ENCODE measurements around the gene SEMA5A.
"Not testable (repeated sequence)": the region's sequence is repeated elsewhere in the genome, so short reads cannot be mapped to it uniquely, and the experiment has no call there.

SEMA5A gene

DNA sequence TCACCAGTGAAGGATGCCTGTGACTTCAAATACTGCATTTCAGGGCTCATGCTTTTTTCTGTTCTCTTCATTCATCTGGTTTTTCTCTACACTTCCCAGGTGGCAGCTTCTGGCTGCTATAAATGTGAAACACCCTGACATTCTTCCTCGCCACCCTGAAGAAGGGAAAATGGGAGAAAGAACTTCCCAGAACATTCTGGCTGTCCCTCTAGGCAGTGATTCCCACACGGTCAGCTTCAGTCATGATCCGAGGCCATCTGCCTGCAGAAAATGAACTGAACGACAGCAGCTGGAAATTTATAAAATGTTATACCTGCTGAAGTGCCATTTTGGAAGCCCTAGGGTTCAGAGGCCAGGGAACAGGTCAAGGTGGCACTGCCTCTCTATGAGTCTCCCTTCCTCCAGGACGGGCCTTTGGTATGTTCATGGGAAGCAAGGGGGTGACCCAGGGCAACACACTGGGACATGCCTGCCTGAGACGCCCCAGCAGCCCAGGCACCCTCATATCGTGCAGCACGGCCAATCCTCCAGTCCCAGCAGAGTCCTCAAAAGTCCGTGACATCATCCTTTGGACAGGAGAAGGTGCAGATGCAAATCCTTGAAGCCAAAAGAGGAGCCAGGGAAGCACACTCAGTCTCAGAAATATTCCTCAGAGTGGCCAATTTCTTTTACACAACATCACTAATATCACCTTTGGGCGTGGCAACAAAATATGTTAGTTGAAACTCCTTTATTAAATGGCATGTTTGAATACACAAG lies 107.1 kb downstream of the SEMA5A start:
- DNase-seq = no peak

DNA sequence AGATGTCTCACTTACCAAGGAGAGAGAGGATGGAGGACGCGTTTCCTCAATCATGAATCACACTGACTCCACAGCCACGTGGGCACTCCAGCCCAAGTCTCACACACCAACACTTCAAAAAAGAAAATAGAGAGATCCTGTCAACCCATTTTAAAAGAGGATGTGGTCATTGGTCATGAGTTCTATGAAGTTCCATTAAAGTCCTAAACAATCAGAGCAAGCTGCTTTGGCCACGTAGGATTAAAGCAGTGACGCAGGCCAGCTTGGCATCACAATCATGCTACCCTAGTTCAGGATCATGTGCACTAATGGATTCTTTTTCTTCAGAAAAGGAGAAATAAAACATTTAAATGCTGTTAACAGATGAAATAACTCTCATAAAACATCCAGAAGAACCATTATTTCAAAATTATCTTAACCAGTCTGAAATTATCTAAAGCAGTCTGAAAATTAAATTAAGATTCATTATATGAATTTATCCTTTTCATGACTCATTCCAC lies 108.1 kb downstream of the SEMA5A start:
- DNase-seq = no peak

DNA sequence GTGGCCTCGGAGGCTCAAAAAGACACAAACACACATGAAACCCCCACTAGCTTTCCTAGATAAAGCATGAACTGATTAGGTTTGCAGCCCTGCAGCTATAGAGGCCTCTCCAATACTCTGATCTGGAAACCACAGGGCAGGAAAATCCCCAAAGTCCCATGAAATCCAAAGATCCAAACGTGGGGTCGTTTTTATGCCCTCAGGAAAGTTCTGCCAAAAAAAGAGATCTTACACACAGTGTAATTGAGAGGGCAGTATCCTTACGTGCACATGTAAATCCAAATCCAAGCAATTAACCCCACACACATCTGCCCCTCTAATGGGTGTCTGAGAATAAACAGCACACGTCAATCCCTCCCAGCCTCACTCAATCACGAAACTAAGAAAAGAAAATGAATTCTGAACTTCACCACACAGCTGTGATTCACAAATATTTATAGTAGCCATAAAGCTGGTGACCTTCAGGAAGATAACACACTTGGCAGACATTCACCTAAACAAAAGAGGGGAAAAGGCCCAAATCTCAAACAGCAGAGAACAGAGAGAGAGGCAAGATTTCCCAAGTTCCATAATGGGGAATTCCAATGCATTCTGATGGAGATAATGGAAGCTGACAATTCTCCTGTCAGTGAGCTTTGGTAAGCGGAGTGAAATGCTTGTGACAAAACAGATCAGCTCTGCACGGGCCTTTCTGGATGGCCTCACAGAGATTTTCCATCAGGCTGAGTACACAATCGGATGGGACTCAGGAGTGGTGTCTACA lies 114.2 kb downstream of the SEMA5A start:
- no peak for DNase-seq

DNA sequence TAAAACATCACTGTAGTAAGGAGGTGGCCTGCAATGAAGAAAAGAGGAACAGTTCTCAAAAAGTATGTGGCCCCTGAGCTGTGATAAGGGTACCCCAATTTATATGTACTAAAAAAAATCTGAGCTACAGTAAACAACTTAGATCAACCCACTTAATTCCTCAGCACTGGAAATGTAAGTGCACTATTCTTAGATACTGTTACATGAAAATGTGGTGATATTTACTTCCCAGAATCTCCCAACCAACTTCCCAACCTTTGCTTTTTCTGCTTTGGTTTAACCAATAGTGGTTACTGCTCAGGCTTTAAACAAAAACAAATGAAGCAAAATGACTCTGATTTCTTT lies 114.8 kb downstream of the SEMA5A start:
- DNase-seq = no peak

DNA sequence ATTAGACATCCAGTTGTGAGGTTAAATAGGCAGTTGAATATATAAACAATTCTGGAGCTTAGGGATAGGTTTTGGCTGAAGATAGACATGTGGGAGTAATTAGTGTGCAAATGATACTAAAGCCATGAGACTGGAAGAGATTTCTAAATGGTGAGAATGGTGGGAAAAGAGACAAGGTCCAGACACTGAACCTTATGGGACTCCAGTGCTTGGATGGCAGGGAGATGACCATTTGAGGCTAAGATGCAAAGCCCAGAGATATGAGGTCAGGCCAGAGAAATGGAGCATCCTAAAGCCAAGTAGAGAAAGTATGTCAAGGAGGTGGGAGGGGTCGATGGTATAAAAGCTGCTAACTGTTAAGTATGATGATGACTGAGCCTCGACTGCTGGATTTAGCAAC lies 115.6 kb downstream of the SEMA5A start:
- no peak for DNase-seq

DNA sequence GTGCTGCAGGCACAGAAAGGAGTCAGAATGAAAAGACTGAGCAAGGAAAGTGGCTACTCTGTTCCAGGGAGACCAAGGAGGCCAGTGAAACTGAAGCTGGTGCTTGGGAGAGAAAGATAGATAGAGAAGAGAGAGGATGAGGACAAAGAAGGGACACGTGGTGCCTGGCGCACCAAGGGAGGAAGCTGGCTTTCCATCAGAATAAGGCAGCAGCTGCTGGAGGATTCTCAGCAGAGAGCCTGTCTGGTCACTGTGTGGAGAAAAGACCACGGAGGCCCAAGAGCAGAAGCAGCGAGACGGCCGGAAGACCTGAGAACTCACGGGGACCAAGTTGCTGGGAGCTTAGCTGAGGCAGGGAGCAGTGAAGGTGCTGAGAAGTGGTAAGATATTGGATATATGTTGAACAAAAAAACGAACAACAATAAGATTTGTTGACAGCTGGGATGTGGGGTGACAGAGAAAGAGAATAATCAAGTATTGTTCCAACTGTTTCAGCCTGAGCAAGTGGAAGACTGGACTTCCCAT lies 116.1 kb downstream of the SEMA5A start:
- DNase-seq = no peak

DNA sequence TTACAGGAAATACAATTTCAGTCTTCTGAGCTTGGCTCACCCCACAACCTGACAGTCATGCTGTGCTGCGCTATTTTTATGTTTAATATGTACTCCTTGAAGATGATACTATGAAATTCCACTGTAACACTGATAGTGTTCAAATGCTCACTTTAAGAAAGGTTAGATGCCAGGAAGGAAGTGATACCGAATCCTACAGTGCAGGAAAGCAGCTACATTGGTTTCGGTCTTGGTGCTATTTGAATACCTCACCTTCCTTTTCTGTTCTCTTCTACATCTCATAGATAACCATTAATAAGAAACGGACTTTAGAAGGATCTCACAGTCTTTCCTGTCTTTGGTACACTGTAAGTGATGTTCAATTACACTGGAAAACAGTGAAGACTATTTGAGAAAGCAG lies 117.6 kb downstream of the SEMA5A start:
- DNase-seq = no peak

DNA sequence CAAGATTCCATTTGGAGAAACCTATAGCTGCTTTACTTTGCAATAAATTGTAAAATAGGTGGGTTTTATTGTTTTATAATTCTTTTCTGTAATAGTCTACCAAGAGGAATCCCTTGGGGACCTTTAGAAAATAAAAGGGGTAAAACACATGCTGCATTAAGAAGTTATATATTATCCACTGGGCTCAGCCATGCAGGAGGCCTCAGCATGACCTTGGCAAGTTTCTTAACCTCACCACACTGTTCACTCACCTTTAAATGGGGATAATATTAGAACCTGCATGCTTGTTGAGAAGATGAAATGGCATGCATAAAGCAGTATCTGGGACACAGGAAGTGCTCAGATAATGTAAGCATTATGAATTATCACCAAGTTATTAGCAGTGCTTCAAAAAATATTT lies 120.2 kb downstream of the SEMA5A start:
- no peak for DNase-seq

DNA sequence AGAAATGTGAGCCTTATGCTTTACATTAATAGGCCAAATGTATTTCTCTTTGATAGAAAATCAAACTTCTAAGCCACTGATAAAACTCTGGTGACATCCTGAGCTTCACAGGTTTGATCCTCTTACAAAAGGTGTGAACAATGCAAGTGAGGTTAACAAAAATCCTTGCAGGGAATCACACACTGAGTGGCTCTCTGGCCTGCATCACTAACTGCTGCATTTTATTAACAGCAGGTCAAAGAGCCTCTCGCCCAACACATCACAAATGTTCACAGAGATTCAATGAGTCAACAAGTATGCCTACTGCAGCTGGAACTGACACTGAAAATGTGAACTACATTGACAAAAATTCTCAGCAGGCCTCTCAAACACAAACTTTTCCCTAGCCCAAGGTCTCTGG lies 122.3 kb downstream of the SEMA5A start:
- DNase-seq = no peak

DNA sequence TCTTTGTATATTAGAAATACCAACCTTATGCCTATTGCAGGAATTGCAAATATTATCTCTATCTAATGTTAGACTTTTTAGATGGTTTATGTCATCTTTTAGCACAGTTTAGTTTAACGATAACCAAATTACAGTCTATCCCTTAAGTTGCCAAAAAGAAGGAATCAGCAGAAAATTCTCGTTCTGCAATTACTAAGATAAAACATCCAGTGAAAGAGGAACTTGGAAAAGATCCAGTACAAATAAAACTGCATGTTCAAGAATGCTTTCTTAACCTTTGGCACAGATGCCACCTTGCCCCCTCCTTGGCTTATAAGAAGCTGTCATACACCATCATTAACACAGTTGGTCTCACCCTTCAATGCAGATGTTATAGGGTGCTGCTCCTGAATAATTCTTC lies 124.0 kb downstream of the SEMA5A start:
- no peak for DNase-seq

DNA sequence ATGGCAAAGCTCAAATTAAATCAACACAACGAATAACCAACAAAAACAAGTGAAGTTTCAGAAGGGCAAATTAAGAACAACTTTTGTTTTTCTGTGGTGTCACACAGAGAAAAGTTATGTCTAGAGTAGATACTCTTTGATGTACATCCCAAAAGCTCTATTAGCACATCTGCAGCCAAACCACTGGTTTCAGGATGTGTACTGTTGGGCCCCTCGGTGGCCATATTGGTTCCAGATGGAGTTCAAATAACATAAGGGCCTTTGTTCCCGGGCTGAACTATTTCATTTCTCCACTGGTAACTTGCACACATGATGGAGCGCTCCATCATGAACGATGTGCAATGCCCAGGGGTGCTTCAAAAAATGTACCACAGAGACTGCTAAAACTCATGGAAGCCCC lies 126.1 kb downstream of the SEMA5A start:
- no peak for DNase-seq

DNA sequence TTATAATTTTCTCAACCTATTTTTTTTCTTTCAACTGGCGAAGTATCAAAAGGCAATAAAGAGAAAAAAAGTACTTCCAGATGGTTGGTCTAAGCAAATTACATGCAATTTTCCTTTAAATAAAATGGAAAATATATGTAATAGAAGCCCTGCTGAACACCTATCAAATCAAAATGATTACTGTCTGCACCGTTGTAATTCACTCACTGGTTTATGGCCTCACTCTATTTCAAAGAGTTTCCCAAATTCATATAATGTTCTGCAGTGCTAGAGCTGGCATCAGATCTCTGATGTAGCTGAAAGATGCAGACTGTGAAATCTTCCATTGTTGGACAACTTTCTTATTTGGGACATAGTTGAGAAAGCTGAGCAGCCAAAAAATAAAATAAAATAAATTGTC lies 130.3 kb downstream of the SEMA5A start:
- DNase-seq = no peak

DNA sequence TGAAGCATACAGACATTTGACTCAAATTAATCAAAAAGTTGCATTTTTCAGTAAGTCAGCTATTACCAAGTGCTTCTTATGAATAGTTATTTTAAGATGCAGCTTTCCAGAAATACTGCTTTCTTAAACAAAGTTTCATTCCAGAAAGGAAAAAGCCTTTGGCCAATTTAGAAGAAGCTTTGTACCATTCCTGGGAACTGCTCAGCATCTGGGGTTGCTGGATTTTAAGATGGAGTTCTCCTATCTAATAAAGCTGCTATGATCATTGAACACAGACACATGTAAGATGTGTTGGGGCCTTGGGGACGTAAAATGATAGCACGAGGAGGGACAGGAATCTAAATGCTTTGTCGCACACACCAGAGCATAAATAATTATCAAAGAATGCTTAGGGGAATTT lies 130.8 kb downstream of the SEMA5A start:
- DNase-seq = no peak

DNA sequence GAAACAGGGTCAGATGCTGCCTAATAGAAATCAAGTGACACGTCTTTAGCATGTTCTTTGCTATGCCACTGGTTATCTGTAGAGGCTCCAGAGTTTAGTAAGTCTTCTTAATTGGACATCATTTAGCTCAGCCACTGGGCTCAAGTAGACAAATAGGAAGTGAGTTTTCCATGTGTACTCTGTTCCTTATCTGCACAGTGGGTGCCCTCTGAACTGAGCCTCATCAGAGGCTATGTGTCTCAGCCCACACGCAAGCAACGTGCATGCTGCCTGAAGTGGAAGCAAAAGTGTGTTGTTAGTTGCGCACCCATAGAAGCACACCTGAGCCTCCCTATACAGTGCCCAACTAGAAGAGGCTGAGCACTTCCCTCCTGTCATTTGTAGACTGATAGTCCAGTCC lies 134.7 kb downstream of the SEMA5A start:
- DNase-seq = no peak

DNA sequence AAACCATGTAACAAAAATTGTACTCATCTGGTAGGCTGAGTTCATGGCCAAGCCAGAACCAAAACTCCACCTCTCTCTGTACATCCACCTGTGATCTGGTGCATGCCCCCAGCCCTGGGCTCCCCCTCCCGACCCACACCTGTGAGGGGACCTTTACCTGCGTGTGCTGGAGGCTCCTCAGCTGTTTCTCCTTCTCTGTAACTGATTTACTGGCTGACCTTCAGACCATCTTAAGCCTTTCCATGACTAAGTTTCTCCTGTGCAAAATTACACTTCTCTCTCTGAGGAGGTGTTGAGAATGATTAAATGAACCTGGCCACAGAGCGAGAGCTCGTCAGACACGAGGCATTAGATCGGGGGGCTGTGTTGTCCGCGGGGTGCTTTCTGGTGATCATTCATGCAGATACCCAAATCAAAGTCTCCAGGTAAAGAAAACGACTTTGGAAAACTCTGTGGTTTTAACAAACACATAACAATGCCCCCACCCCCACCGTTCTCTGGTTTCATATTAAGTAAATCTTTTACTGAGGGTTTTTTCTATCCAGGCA lies 136.4 kb downstream of the SEMA5A start:
- DNase-seq = no peak

DNA sequence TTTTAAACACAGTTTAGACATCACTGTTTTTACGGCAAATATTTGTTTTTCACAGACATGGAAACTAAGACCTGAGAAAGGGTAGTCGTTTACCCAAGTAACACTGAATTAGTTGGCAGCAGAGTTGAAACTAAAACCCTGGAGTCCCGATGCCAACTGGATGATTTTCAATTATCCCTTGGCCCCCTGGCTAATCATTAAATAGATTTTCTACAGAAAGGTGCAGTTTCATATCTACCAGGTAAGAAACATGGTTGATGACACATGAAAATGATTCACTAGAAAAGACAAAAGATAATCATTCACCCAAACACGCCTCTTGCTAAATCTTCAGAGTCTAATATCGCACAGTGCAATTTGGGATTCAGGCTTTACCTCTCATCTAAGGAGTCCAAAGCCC lies 136.9 kb downstream of the SEMA5A start:
- DNase-seq = no peak

DNA sequence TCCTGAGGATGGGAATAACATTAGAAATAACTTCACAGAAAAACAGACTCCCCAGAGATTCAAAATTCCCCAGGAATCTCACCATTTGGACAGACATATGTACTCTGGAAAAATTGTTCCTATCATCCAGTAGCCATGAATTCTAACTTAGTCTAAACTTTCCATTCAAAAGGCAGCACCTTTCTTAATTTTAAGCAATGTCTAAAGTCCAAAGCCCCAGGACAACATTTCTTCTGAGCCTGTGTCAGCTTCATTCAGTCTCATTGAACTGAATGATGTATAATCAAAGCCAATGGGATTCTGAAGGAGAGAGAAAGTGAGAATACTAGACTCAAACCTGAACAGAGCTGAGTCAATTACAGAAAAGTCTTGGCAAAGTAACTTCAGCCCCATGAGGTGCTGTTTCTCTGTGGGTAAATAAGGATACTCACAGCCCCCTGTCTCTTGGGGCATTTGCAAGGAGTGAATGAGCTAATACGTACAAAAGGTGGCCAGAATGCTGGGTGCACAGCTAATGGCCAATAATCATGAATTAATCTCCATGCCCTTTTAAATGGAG lies 140.6 kb downstream of the SEMA5A start:
- DNase-seq = no peak

DNA sequence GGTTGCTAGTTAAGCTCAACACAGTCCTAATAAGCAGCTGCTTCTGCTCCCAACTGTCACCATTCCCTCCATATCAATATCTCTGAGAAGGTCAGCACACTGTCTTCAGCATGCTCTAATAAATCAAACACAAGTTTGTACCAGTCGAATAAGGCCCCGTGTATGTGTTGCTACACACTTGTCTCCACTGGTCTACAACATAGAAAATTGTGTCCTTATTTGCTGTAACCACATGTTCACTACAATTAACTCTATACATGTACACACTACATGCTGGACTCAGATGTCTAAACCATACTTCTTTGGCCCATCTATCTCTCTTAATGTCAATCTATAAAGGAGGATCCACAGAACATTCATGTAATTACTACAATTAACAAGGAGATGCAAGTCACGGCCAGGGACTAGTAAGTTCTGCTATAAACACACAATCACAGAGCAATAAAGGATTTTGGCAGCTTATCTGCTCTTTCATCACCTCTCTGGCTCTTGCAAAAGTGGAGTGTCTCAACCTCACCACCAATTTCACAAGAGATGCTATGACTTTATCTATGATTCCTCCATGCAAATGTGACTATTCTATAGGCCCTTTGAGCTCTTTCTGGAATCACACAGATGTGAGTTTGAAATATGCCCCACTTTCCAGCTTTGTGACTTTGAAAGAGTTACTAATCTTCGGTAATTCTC lies 143.9 kb downstream of the SEMA5A start:
- no peak for DNase-seq

DNA sequence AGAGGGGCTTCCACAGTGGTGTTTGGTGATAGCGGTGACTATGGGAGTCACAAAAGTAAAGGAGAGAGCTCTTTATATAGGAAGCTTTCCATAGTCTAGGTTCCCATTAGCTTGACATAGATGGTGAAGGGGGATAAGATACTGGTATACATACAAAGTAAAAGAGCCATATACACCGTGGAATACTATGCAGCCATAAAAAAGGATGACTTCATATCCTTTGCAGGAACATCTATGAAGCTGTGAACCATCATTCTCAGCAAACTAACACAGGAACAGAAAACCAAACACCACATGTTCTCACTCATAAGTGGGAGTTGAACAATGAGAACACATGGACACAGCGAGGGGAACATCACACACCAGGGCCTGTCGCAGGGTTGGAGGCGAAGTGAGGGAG lies 146.1 kb downstream of the SEMA5A start:
- not testable (repeated sequence) for DNase-seq

DNA sequence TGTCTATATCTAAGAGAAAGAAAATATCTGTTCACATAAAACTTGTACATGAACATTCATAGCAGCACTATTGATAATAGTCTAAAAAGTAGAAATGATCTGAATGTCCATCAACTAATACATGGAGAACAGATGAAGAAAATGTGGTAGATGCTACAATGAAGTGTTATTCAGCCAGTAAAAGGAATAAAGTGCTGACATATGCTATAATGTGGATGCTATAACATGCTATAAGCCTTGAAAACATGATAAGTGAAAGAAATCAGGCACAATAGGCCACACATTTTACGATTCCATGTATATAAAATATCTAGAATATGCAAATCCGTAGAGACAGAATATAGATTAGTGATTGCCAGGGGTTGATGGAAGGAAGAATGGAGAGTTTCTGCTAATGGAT lies 146.8 kb downstream of the SEMA5A start:
- DNase-seq = no peak

DNA sequence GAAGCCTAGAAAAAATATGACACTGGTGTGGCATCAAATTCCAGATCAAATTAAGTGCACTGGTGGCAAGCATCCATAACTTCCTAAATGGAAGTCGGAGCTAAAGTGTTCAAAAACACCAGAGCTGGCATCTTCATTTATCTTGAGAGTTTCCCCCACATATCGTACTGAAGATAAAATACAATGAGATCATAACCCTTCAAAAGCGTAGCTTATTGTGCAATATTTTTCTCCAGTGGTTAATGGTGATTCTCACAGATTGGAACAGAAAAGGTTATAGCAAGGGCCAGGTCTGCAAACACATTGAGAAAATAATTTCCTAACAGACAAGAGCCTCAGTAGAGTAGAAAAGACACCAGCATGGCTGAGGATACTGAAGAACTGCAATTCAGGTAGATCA lies 147.6 kb downstream of the SEMA5A start:
- DNase-seq = no peak

DNA sequence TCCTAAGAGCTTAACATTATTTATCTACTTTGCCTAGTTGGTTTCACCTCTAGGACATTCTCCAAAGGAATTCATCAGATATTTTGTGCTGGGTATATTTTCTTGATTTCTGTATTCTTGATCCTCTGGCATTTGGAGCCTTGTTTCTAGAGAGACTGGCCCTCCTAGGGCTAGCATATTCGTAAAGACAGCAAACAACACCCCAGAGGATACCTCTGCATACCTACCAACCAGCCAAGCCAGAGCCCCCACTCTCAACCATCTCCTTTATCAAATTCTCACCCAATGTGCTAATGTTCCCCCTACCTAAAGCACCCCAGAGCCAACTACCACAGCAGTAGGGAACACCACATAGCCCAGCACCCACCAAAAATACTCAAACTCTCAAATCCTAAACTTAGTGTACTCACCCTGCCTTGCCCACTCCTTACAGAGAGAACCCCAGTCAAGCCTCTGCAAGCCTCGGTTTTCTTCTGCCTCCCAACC lies 149.5 kb downstream of the SEMA5A start:
- no peak for DNase-seq

DNA sequence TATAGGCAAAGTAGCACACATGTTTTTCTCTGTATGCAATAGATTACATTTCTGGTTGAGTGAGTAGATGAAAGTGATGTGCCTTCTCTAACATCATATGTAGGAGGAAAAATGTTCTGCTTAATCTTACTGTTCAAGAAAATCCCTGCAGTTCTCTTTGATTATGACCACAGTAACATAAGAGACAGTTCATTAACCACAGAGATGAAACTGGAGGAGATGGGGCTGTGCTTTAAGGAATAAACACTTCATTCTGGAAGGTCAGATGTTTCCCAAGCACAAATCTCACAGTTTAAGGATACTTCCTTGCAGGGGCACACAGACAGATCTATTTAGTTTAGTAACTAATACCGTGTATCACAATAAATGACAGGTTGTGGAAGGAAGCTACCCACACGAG lies 150.2 kb downstream of the SEMA5A start:
- no peak for DNase-seq
